CD14-positive monocyte (primary cell): ENCODE results near the gene GRK5. TPM values are rescaled to one million over a fixed set of nuclear protein-coding genes. Genes with fewer than 3 reads are reported as not detected.

Source experiments
- DNase-seq, 3 donors: peaks; one replicate each; pipeline ENCODE4 v3.0.0-alpha.2; 2011 to 2022
- H2AFZ ChIP-seq: 2 replicates; pipeline ENCODE4 v1.6.0; 2012; ENCODE audit warnings: mild to moderate bottlenecking, low read depth, low read length, inconsistent platforms; ENCODE audit not compliant: insufficient read depth, poor library complexity, severe bottlenecking
- H3K27ac ChIP-seq, 2 donors: 1 replicate in 1 of 2; 2 replicates in 1 of 2; pipeline ENCODE4 v1.5.1; 2012 to 2013; ENCODE audit warnings: low read length in 2 of 2, control low read depth in 1 of 2, inconsistent platforms in 1 of 2, low read depth in 1 of 2, mild to moderate bottlenecking in 1 of 2
- H3K27me3 ChIP-seq, 2 donors: one replicate each; pipeline versions ENCODE4 v1.6.0 to v1.6.1; 2011 to 2013; ENCODE audit warnings: low read length in 2 of 2; ENCODE audit not compliant: control insufficient read depth in 2 of 2, insufficient read depth in 2 of 2
- H3K36me3 ChIP-seq, 2 donors: replicated peaks in 1 of 2; 1 replicate in 1 of 2; 2 replicates in 1 of 2; pipeline versions ENCODE4 v1.5.1 to v1.6.1; 2012 to 2013; ENCODE audit warnings: low read length in 2 of 2, control low read depth in 1 of 2, inconsistent platforms in 1 of 2, mild to moderate bottlenecking in 1 of 2; ENCODE audit not compliant: insufficient read depth in 2 of 2, control insufficient read depth in 1 of 2
- H3K4me1 ChIP-seq, 2 donors: 1 replicate in 1 of 2; 2 replicates in 1 of 2; pipeline versions ENCODE4 v1.5.1 to v1.6.1; 2012 to 2013; ENCODE audit warnings: low read length in 2 of 2, control low read depth in 1 of 2, inconsistent platforms in 1 of 2, mild to moderate bottlenecking in 1 of 2, moderate library complexity in 1 of 2; ENCODE audit not compliant: insufficient read depth in 2 of 2, control insufficient read depth in 1 of 2
- H3K4me2 ChIP-seq: replicated peaks from 2 replicates; pipeline ENCODE3; 2012; ENCODE audit warnings: low read length, moderate library complexity, mild to moderate bottlenecking; ENCODE audit not compliant: poor library complexity, severe bottlenecking; ENCODE audit errors: extremely low read depth
- H3K4me3 ChIP-seq, 3 experiments: fragments of 200-600 bp in 1 of 3; sonication (generic) in 1 of 3; replicated peaks in 1 of 3; 1 replicate in 2 of 3; 2 replicates in 1 of 3; pipeline ENCODE4 v1.5.1; 2011 to 2013; ENCODE audit warnings: low read length in 3 of 3, mild to moderate bottlenecking in 3 of 3, control low read depth in 2 of 3, low read depth in 2 of 3, inconsistent platforms in 1 of 3, moderate library complexity in 1 of 3
- H3K79me2 ChIP-seq: 2 replicates; pipeline ENCODE4 v1.6.0; 2012; ENCODE audit warnings: mild to moderate bottlenecking, control low read depth, inconsistent platforms, low read length, moderate library complexity; ENCODE audit not compliant: insufficient read depth
- H3K9ac ChIP-seq: 2 replicates; pipeline ENCODE4 v1.6.0; 2017; ENCODE audit warnings: low read length, mild to moderate bottlenecking; ENCODE audit not compliant: insufficient read depth, poor library complexity, severe bottlenecking
- H3K9me3 ChIP-seq, 2 donors: replicated peaks in 1 of 2; 1 replicate in 1 of 2; 2 replicates in 1 of 2; pipeline versions ENCODE4 v1.5.1 to v1.6.1; 2012 to 2013; ENCODE audit warnings: low read length in 2 of 2, control low read depth in 1 of 2; ENCODE audit not compliant: control insufficient read depth in 1 of 2, insufficient read depth in 1 of 2
- H4K20me1 ChIP-seq: 2 replicates; pipeline ENCODE4 v1.6.0; 2012; ENCODE audit warnings: mild to moderate bottlenecking, low read length, control low read depth, moderate library complexity; ENCODE audit not compliant: insufficient read depth
- H3K27ac Mint-ChIP-seq, 7 donors: one replicate each; pipeline ENCODE4 v1.8.0; 2020; ENCODE audit warnings: mild to moderate bottlenecking in 7 of 7, mixed read lengths in 7 of 7, moderate library complexity in 6 of 7, inconsistent platforms in 2 of 7
- H3K27me3 Mint-ChIP-seq, 3 donors: one replicate each; pipeline ENCODE4 v1.8.0; 2021 to 2022; ENCODE audit warnings: low read depth in 3 of 3, mild to moderate bottlenecking in 3 of 3, mixed read lengths in 3 of 3, moderate library complexity in 3 of 3, inconsistent platforms in 1 of 3
- H3K36me3 Mint-ChIP-seq, 2 donors: one replicate each; pipeline ENCODE4 v1.8.0; 2020; ENCODE audit warnings: mixed read lengths in 2 of 2, inconsistent platforms in 1 of 2, mild to moderate bottlenecking in 1 of 2
- H3K4me1 Mint-ChIP-seq: one replicate; pipeline ENCODE4 v1.8.0; 2020; ENCODE audit warnings: mild to moderate bottlenecking, mixed read lengths
- H3K4me3 Mint-ChIP-seq, 2 donors: one replicate each; pipeline ENCODE4 v1.8.0; 2020; ENCODE audit warnings: mild to moderate bottlenecking in 2 of 2, mixed read lengths in 2 of 2, moderate library complexity in 1 of 2
- H3K9me3 Mint-ChIP-seq, 7 donors: one replicate each; pipeline ENCODE4 v1.8.0; 2020 to 2022; ENCODE audit warnings: mixed read lengths in 7 of 7, mild to moderate bottlenecking in 6 of 7, moderate library complexity in 6 of 7, inconsistent platforms in 2 of 7
- WGBS: methylation state at CpG from one replicate; pipeline ENCODE4 v1.1.5; 2013; ENCODE audit warnings: missing lambda C conversion rate; ENCODE audit not compliant: insufficient coverage; 5-methylcytosine and 5-hydroxymethylcytosine counted together
- intact Hi-C, 2 donors: fragments of 100-400 bp; cut with micrococcal nuclease; formaldehyde crosslinking; loops; one replicate each; pipeline versions ENCODE4 v1.15.0 to v1.15.1; 2023
- polyA plus RNA-seq, 3 donors: library from polyadenylated mRNA; depleted of rRNA in 1 of 3; unstranded in 2 of 3; stranded (reverse) in 1 of 3; fragments of 300-500 nt in 2 of 3; fragments of >200 nt in 1 of 3; fragmentation: Illumina TruSeq in 2 of 3; gene quantifications; 1 replicate in 2 of 3; 2 replicates in 1 of 3; pipeline ENCODE4 v1.2.3, GENCODE V29; 2012 to 2021
- TF ChIP-seq, protein P1 (sequence below): fragments of 200-600 bp; IDR thresholded peaks from one replicate; pipeline ENCODE4 v1.8.0; 2022; ENCODE audit warnings: antibody characterized with exemption, mild to moderate bottlenecking

GRK5 gene
- polyA plus RNA-seq, 3 donors: 1.2 to 6.5 (median 2.8) TPM

DNA sequence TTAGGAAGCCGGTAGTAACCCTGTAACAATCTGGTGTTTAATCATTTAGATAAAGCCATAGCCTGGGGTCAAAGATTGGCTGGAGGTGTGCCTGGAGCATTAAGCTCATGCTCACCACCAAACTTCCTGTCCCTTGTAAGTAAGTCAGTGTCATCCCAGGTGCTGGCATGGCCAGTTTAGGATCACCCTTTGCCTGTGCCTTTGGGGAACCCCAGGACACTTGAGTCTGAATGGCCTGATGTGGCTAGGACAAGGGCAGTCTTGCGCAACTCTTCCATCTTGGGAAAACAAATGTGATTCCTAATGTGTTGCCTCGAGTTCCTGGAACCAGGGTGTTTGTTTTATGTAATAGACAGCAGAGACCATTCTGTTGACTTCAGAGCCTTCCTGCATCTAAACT lies 154.8 kb downstream of the GRK5 start:
- Histone ChIP-seq H3K9me3 (peaks cover 0 to 7% of the 10 kb centered on the region in 2 donors), H3K36me3 (no peaks in the 10 kb centered on the region), H3K9ac (no peak overlapping the region), H3K4me2 (no peak overlapping the region), H3K4me1 (peaks cover 0 to 6% of the 10 kb centered on the region in 2 donors), H3K27ac (no peak overlapping the region), H3K4me3 (no peak overlapping the region), H3K79me2 (no peaks in the 10 kb centered on the region), H4K20me1 (no peaks in the 10 kb centered on the region), H3K27me3 (no peaks in the 10 kb centered on the region), H2AFZ (no peak overlapping the region)
- no peak overlapping the region for H3K4me3 Mint-ChIP-seq
- peaks cover 2% of the 10 kb centered on the region in 2 donors for H3K36me3 Mint-ChIP-seq
- H3K27ac Mint-ChIP-seq: peak overlapping the region in 1 of 7 donors; percentile 18
- peaks cover 0 to 3% (median 3%) of the 10 kb centered on the region in 3 donors for H3K27me3 Mint-ChIP-seq
- H3K9me3 Mint-ChIP-seq: peaks cover 0 to 10% (median 5%) of the 10 kb centered on the region in 7 donors
- TF ChIP-seq, protein P1, sequence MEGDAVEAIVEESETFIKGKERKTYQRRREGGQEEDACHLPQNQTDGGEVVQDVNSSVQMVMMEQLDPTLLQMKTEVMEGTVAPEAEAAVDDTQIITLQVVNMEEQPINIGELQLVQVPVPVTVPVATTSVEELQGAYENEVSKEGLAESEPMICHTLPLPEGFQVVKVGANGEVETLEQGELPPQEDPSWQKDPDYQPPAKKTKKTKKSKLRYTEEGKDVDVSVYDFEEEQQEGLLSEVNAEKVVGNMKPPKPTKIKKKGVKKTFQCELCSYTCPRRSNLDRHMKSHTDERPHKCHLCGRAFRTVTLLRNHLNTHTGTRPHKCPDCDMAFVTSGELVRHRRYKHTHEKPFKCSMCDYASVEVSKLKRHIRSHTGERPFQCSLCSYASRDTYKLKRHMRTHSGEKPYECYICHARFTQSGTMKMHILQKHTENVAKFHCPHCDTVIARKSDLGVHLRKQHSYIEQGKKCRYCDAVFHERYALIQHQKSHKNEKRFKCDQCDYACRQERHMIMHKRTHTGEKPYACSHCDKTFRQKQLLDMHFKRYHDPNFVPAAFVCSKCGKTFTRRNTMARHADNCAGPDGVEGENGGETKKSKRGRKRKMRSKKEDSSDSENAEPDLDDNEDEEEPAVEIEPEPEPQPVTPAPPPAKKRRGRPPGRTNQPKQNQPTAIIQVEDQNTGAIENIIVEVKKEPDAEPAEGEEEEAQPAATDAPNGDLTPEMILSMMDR: no peak
- intact Hi-C loops: no loop called here
- no CpG with 5 or more reads among the region's 3 CpGs for WGBS
- H3K4me1 Mint-ChIP-seq: peaks cover 18% of the 10 kb centered on the region
- no peak for DNase-seq

DNA sequence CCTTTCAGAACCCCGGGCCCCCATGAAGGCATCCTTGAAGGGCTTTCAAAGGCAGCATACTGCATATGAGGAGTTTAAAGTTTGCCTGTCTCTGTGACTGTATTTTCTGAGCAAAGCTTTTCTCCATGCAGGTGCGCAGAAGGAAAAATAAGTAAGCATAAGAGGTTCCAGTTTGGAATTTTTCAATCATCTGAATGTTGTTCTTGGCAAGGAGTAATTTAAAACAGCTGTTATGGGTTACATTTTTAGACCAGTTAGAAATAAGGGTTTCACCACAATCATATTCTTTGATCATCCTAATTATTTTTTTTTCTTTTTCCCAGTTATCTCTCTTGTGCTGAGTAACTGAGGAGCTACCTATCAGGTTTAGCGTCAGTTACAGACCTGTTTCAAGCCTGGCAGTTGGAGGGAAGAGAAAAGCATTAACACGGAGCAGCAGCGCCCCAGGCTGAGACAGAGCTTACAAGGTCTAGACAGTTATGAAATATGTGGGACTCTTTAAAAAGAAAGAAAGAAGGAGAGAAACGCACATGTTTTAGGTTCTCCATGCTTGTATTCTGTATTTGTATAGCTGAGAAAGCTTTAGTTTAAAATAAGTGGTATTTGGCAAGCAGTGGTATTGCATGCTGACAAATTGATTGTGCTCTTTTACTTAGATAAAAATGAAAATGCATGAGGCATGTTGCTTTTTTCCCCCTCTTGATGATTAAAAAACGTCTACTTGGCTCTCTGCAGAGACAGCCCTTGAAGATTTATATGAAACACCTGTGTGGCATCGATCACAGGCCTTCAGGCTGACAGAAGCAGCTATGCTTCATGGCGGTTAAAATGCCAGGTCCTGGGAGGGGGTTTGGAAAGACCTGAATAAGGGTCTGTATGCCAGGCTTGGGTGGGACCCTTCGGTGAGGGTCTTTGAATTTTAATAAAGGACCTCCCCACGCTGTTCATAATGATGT lies 157.6 kb downstream of the GRK5 start:
- no peak for DNase-seq
- Mint-ChIP-seq H3K4me1 (peaks cover 24% of the 10 kb centered on the region), H3K4me3 (peak overlapping the region in 1 of 2 donors; percentile 16), H3K27ac (peak overlapping the region in 1 of 7 donors; percentile 4), H3K9me3 (peaks cover 0 to 6% (median 5%) of the 10 kb centered on the region in 7 donors), H3K27me3 (peaks cover 0 to 2% (median 1%) of the 10 kb centered on the region in 3 donors), H3K36me3 (peaks cover 0 to 4% of the 10 kb centered on the region in 2 donors)
- Histone ChIP-seq H3K9ac (no peak overlapping the region), H3K9me3 (peaks cover 0 to 6% of the 10 kb centered on the region in 2 donors), H3K36me3 (no peaks in the 10 kb centered on the region), H2AFZ (no peak overlapping the region), H3K79me2 (no peaks in the 10 kb centered on the region), H3K4me1 (peaks cover 4 to 13% of the 10 kb centered on the region in 2 donors), H3K27ac (no peak overlapping the region), H4K20me1 (no peaks in the 10 kb centered on the region), H3K27me3 (no peaks in the 10 kb centered on the region), H3K4me3 (no peak overlapping the region), H3K4me2 (no peak overlapping the region)
- TF ChIP-seq, protein P1: no peak
- WGBS: 96% methylated on average over 6 of the region's 11 CpGs
- intact Hi-C loops: no loop called here
